SK-N-SH (cell line): ENCODE results near the gene C3. TPM values are rescaled to one million over a fixed set of nuclear protein-coding genes. Genes with fewer than 3 reads are reported as not detected.

Source experiments
- CTCF ChIA-PET: fragments of 300-600, 350-600 bp; formaldehyde crosslinking; extraction: SDS; loops from one replicate; lab custom pipeline; 2021; lab: Yijun Ruan, JAX
- POLR2A ChIA-PET: fragments of 350-600 bp; sonication (Branson Sonifier 250); formaldehyde crosslinking; extraction: SDS; loops from one replicate; lab custom pipeline; 2020; ENCODE audit warnings: antibody characterized with exemption, inconsistent platforms; lab: Yijun Ruan, JAX
- DNase-seq: peaks from one replicate; pipeline ENCODE4 v3.0.0; 2012
- H2AFZ ChIP-seq: fragments of 200-600 bp; sonication (generic); 2 replicates; pipeline ENCODE4 v1.8.1; 2016; ENCODE audit warnings: antibody characterized with exemption, mild to moderate bottlenecking, low read depth
- H3F3A ChIP-seq: fragments of 200-600 bp; sonication (generic); replicated peaks from 2 replicates; pipeline ENCODE3; 2016; ENCODE audit warnings: antibody characterized with exemption, mild to moderate bottlenecking; ENCODE audit not compliant: insufficient read depth
- H3K27ac ChIP-seq, 2 experiments: fragments of 200-500 bp in 1 of 2; fragments of 200-600 bp in 1 of 2; sonication (Bioruptor generic) in 1 of 2; sonication (generic), shearing (Covaris generic) in 1 of 2; 2 replicates each; pipeline versions ENCODE4 v1.5.1 to v1.6.1; 2014 to 2016; ENCODE audit warnings: low read depth in 2 of 2, inconsistent platforms in 1 of 2, low read length in 1 of 2, mild to moderate bottlenecking in 1 of 2, mixed read lengths in 1 of 2
- H3K27me3 ChIP-seq: fragments of 200-600 bp; sonication (generic), shearing (Covaris generic); 2 replicates; pipeline ENCODE4 v1.6.1; 2016; ENCODE audit warnings: mixed run types; ENCODE audit not compliant: insufficient read depth
- H3K36me3 ChIP-seq, 2 experiments: fragments of 200-500 bp in 1 of 2; fragments of 200-600 bp in 1 of 2; sonication (Bioruptor generic) in 1 of 2; sonication (generic) in 1 of 2; replicated peaks in 1 of 2; 2 replicates each; pipeline versions ENCODE3 to v1.5.1; 2014 to 2016; ENCODE audit warnings: low read length in 1 of 2, mild to moderate bottlenecking in 1 of 2; ENCODE audit not compliant: insufficient read depth in 2 of 2, control insufficient read depth in 1 of 2
- H3K4me1 ChIP-seq, 2 experiments: fragments of 200-500 bp in 1 of 2; fragments of 200-600 bp in 1 of 2; sonication (Bioruptor generic) in 1 of 2; sonication (generic), shearing (Covaris generic) in 1 of 2; 2 replicates each; pipeline versions ENCODE4 v1.5.1 to v1.6.1; 2014 to 2016; ENCODE audit warnings: low read depth in 1 of 2, low read length in 1 of 2, mixed run types in 1 of 2; ENCODE audit not compliant: insufficient read depth in 2 of 2, control insufficient read depth in 1 of 2
- H3K4me2 ChIP-seq: fragments of 200-600 bp; sonication (generic), shearing (Covaris generic); 2 replicates; pipeline ENCODE4 v1.6.1; 2017; ENCODE audit warnings: mixed run types
- H3K4me3 ChIP-seq, 2 experiments: fragments of 200-500 bp in 1 of 2; fragments of 200-600 bp in 1 of 2; sonication (Bioruptor generic) in 1 of 2; sonication (generic), shearing (Covaris generic) in 1 of 2; 2 replicates each; pipeline versions ENCODE4 v1.5.1 to v1.8.1; 2014 to 2016; ENCODE audit warnings: low read depth in 2 of 2, inconsistent platforms in 1 of 2, low read length in 1 of 2, mild to moderate bottlenecking in 1 of 2, mixed read lengths in 1 of 2, moderate library complexity in 1 of 2
- H3K79me2 ChIP-seq: fragments of 200-600 bp; sonication (generic); 2 replicates; pipeline ENCODE4 v1.8.1; 2017; ENCODE audit warnings: mild to moderate bottlenecking; ENCODE audit not compliant: insufficient read depth
- H3K9ac ChIP-seq: fragments of 200-600 bp; sonication (generic); 2 replicates; pipeline ENCODE4 v1.6.1; 2017; ENCODE audit warnings: mixed run types
- H3K9me2 ChIP-seq: fragments of 200-600 bp; sonication (generic); 2 replicates; pipeline ENCODE4 v1.6.1; 2017; ENCODE audit warnings: mixed run types
- H3K9me3 ChIP-seq: fragments of 200-600 bp; sonication (generic); 2 replicates; pipeline ENCODE4 v1.6.1; 2017; ENCODE audit warnings: mixed run types, mild to moderate bottlenecking, moderate library complexity
- H4K20me1 ChIP-seq: fragments of 200-600 bp; sonication (generic); 2 replicates; pipeline ENCODE4 v1.6.1; 2017; ENCODE audit warnings: mild to moderate bottlenecking, mixed run types; ENCODE audit not compliant: insufficient read depth
- CHD2 ChIP-seq: fragments of 150-350 bp; IDR thresholded peaks from 2 replicates; pipeline ENCODE4 v1.6.1; 2018; ENCODE audit warnings: low read length; ENCODE audit not compliant: partially characterized antibody
- CTCF ChIP-seq: fragments of 200-600 bp; sonication (generic); IDR thresholded peaks from 2 replicates; pipeline ENCODE4 v1.6.1; 2017; ENCODE audit warnings: antibody characterized with exemption, mild to moderate bottlenecking, moderate library complexity
- EZH2phosphoT487 ChIP-seq: fragments of 200-600 bp; sonication (generic); IDR thresholded peaks from 2 replicates; pipeline ENCODE4 v1.6.1; 2017; ENCODE audit warnings: low read depth, mixed run types, mild to moderate bottlenecking, antibody characterized with exemption, moderate library complexity, borderline replicate concordance
- GATA2 ChIP-seq: sonication (generic); formaldehyde crosslinking; IDR thresholded peaks from 2 replicates; pipeline ENCODE4 v1.5.0; 2020; ENCODE audit warnings: mild to moderate bottlenecking, missing genetic modification reagents
- IRF3 ChIP-seq: fragments of 150-350 bp; IDR thresholded peaks from 2 replicates; pipeline ENCODE4 v1.6.1; 2016; ENCODE audit warnings: mild to moderate bottlenecking, low read depth, low read length
- MEF2A ChIP-seq: IDR thresholded peaks from 2 replicates; pipeline ENCODE4 v1.4.0; 2012; ENCODE audit warnings: low read depth, borderline replicate concordance
- PBX3 ChIP-seq: IDR thresholded peaks from 2 replicates; pipeline ENCODE4; 2012
- RAD21 ChIP-seq: IDR thresholded peaks from 2 replicates; pipeline ENCODE4 v1.6.1; 2012; ENCODE audit warnings: mild to moderate bottlenecking, low read length
- RCOR1 ChIP-seq: fragments of 150-350 bp; IDR thresholded peaks from 2 replicates; pipeline ENCODE4 v1.6.1; 2017; ENCODE audit warnings: antibody characterized with exemption, low read length
- RFX5 ChIP-seq: IDR thresholded peaks from 2 replicates; pipeline ENCODE4 v1.6.1; 2012; ENCODE audit warnings: mild to moderate bottlenecking, improper control_type of control experiment, low read length
- RXRA ChIP-seq: IDR thresholded peaks from 2 replicates; pipeline ENCODE4 v1.4.0; 2012; ENCODE audit warnings: low read depth, mild to moderate bottlenecking, borderline replicate concordance
- TAF1 ChIP-seq: IDR thresholded peaks from 2 replicates; pipeline ENCODE4 v1.6.1; 2012; ENCODE audit warnings: low read depth, mild to moderate bottlenecking, low read length, moderate library complexity, borderline replicate concordance
- TCF12 ChIP-seq: IDR thresholded peaks from 2 replicates; pipeline ENCODE4 v1.4.0; 2012
- USF1 ChIP-seq: IDR thresholded peaks from 2 replicates; pipeline ENCODE4 v1.4.0; 2012; ENCODE audit warnings: low read depth, borderline replicate concordance
- YY1 ChIP-seq: IDR thresholded peaks from 2 replicates; pipeline ENCODE4 v1.4.0; 2012; ENCODE audit warnings: low read depth, mild to moderate bottlenecking
- ZBTB33 ChIP-seq: IDR thresholded peaks from 2 replicates; pipeline ENCODE4 v1.4.0; 2012; ENCODE audit warnings: low read depth, borderline replicate concordance
- WGBS: methylation state at CpG from one replicate; pipeline ENCODE4 v1.1.6; 2017; ENCODE audit warnings: low lambda C conversion rate; 5-methylcytosine and 5-hydroxymethylcytosine counted together
- polyA plus RNA-seq, 3 experiments: library from polyadenylated mRNA; depleted of rRNA; stranded (reverse); fragments of >200 nt; gene quantifications; 2 replicates each; pipeline ENCODE4 v1.2.3, GENCODE V29; 2012
- TF ChIP-seq, protein P1 (sequence below): fragments of 150-350 bp; IDR thresholded peaks from 2 replicates; pipeline ENCODE4 v1.6.1; 2017; ENCODE audit warnings: antibody characterized with exemption, low read length, low read depth, borderline replicate concordance
- TF ChIP-seq, protein P2 (sequence below): IDR thresholded peaks from 2 replicates; pipeline ENCODE4 v1.6.1; 2012; ENCODE audit warnings: mild to moderate bottlenecking, low read depth, low read length, moderate library complexity
- TF ChIP-seq, protein P3 (sequence below): IDR thresholded peaks from 2 replicates; pipeline ENCODE4 v1.4.0; 2012; ENCODE audit warnings: low read depth

Gene C3
- polyA plus RNA-seq, 1 of the 3 experiments (the other 2 are of a cell fraction), result 0.67 TPM

GRCh38 chr19:6654347-6655310 is 65.8 kb downstream of the C3 start:
- no peak for DNase-seq
- H3K4me3 ChIP-seq, result no peak overlapping the region
- H3K36me3 ChIP-seq, result no peaks in the 10 kb centered on the region
- H3F3A ChIP-seq, result no peaks in the 10 kb centered on the region
- H3K9me2 ChIP-seq, result no peaks in the 10 kb centered on the region
- H3K27ac ChIP-seq, result no peak overlapping the region
- ChIA-PET CTCF (interaction anchor here (1.6 kb wide), 1 partner anchor 209 kb away, joined by 6 read pairs; no protein-coding TSS in a partner anchor), POLR2A (no interaction called here)
- H2AFZ ChIP-seq, result no peak overlapping the region
- H3K79me2 ChIP-seq, result no peaks in the 10 kb centered on the region
- peaks cover 67% of the 10 kb centered on the region for H3K27me3 ChIP-seq
- no peaks in the 10 kb centered on the region for H3K9me3 ChIP-seq
- no peak overlapping the region for H3K9ac ChIP-seq
- H4K20me1 ChIP-seq, result no peaks in the 10 kb centered on the region
- TF ChIP-seq YY1 (no peak), MEF2A (no peak), PBX3 (no peak), IRF3 (no peak), RCOR1 (no peak), CHD2 (no peak), RAD21 (no peak), ZBTB33 (no peak), TCF12 (no peak), USF1 (no peak), RFX5 (no peak), EZH2phosphoT487 (no peak), RXRA (no peak), CTCF (no peak), TAF1 (no peak), GATA2 (CRISPR knock-in tag) (no peak)
- TF ChIP-seq, protein P1, sequence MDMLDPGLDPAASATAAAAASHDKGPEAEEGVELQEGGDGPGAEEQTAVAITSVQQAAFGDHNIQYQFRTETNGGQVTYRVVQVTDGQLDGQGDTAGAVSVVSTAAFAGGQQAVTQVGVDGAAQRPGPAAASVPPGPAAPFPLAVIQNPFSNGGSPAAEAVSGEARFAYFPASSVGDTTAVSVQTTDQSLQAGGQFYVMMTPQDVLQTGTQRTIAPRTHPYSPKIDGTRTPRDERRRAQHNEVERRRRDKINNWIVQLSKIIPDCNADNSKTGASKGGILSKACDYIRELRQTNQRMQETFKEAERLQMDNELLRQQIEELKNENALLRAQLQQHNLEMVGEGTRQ, result no peak
- TF ChIP-seq, protein P2, sequence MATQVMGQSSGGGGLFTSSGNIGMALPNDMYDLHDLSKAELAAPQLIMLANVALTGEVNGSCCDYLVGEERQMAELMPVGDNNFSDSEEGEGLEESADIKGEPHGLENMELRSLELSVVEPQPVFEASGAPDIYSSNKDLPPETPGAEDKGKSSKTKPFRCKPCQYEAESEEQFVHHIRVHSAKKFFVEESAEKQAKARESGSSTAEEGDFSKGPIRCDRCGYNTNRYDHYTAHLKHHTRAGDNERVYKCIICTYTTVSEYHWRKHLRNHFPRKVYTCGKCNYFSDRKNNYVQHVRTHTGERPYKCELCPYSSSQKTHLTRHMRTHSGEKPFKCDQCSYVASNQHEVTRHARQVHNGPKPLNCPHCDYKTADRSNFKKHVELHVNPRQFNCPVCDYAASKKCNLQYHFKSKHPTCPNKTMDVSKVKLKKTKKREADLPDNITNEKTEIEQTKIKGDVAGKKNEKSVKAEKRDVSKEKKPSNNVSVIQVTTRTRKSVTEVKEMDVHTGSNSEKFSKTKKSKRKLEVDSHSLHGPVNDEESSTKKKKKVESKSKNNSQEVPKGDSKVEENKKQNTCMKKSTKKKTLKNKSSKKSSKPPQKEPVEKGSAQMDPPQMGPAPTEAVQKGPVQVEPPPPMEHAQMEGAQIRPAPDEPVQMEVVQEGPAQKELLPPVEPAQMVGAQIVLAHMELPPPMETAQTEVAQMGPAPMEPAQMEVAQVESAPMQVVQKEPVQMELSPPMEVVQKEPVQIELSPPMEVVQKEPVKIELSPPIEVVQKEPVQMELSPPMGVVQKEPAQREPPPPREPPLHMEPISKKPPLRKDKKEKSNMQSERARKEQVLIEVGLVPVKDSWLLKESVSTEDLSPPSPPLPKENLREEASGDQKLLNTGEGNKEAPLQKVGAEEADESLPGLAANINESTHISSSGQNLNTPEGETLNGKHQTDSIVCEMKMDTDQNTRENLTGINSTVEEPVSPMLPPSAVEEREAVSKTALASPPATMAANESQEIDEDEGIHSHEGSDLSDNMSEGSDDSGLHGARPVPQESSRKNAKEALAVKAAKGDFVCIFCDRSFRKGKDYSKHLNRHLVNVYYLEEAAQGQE, result no peak
- TF ChIP-seq, protein P3, sequence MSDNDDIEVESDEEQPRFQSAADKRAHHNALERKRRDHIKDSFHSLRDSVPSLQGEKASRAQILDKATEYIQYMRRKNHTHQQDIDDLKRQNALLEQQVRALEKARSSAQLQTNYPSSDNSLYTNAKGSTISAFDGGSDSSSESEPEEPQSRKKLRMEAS, result no peak
- WGBS, result 17% methylated on average over 14 of the region's 15 CpGs
- no peak overlapping the region for H3K4me2 ChIP-seq
- no peaks in the 10 kb centered on the region for H3K4me1 ChIP-seq
